MM.1S (cell line): Measurements from ENCODE around the gene KIF5C.

Source experiments
- DNase-seq: peaks from one replicate; pipeline ENCODE4 v3.0.0-alpha.2; 2015
- H2AFZ ChIP-seq: fragments of 300-600 bp; sonication (generic); 2 replicates; pipeline ENCODE4 v1.6.0; 2016; ENCODE audit warnings: antibody characterized with exemption, low read length
- H3F3A ChIP-seq: fragments of 300-600 bp; sonication (generic); 2 replicates; pipeline ENCODE4 v1.6.1; 2016; ENCODE audit warnings: mild to moderate bottlenecking, antibody characterized with exemption, low read length, moderate library complexity, mixed read lengths; ENCODE audit not compliant: insufficient read depth
- H3K27ac ChIP-seq: fragments of 300-600 bp; sonication (generic); 2 replicates; pipeline ENCODE4 v1.5.1; 2016; ENCODE audit warnings: mild to moderate bottlenecking, low read length
- H3K27me3 ChIP-seq: fragments of 300-600 bp; sonication (generic); replicated peaks from 2 replicates; pipeline ENCODE4 v1.6.0; 2016; ENCODE audit warnings: low read length; ENCODE audit not compliant: insufficient read depth
- H3K36me3 ChIP-seq: fragments of 300-600 bp; sonication (generic); replicated peaks from 2 replicates; pipeline ENCODE4 v1.6.1; 2016; ENCODE audit warnings: mild to moderate bottlenecking, low read length, mixed read lengths; ENCODE audit not compliant: insufficient read depth
- H3K4me1 ChIP-seq: fragments of 300-600 bp; sonication (generic); 2 replicates; pipeline ENCODE4 v1.6.1; 2016; ENCODE audit warnings: low read length, mixed read lengths
- H3K4me2 ChIP-seq: fragments of 300-600 bp; sonication (generic); 2 replicates; pipeline ENCODE4 v1.6.0; 2016; ENCODE audit warnings: low read depth, low read length
- H3K4me3 ChIP-seq: fragments of 300-600 bp; sonication (generic); 2 replicates; pipeline ENCODE4 v1.5.1; 2016; ENCODE audit warnings: low read length, mixed read lengths
- H3K79me2 ChIP-seq: fragments of 300-600 bp; sonication (generic); 2 replicates; pipeline ENCODE4 v1.6.1; 2016; ENCODE audit warnings: mixed run types, low read length, mixed read lengths
- H3K9ac ChIP-seq: fragments of 300-600 bp; sonication (generic); 2 replicates; pipeline ENCODE4 v1.6.1; 2016; ENCODE audit warnings: low read length, mixed read lengths
- H3K9me2 ChIP-seq: fragments of 300-600 bp; sonication (generic); replicated peaks from 2 replicates; pipeline ENCODE4 v1.6.1; 2016; ENCODE audit warnings: mild to moderate bottlenecking, low read length, mixed read lengths; ENCODE audit not compliant: insufficient read depth
- H3K9me3 ChIP-seq: fragments of 300-600 bp; sonication (generic); replicated peaks from 2 replicates; pipeline ENCODE4 v1.6.1; 2016; ENCODE audit warnings: mild to moderate bottlenecking, low read length, mixed read lengths; ENCODE audit not compliant: insufficient read depth
- H4K20me1 ChIP-seq: fragments of 300-600 bp; sonication (generic); 2 replicates; pipeline ENCODE4 v1.6.1; 2016; ENCODE audit warnings: mild to moderate bottlenecking, low read length, moderate library complexity, mixed read lengths; ENCODE audit not compliant: insufficient read depth
- EZH2 ChIP-seq: fragments of 300-600 bp; sonication (generic); optimal IDR thresholded peaks from 2 replicates; pipeline ENCODE3; 2017; ENCODE audit warnings: low read depth, mild to moderate bottlenecking, antibody characterized with exemption, low read length, mixed read lengths
- EZH2phosphoT487 ChIP-seq: fragments of 300-600 bp; sonication (generic); IDR thresholded peaks from 2 replicates; pipeline ENCODE4 v1.6.1; 2018; ENCODE audit warnings: antibody characterized with exemption, low read length
- TF ChIP-seq, protein P1 (sequence below): fragments of 300-600 bp; sonication (generic); IDR thresholded peaks from 2 replicates; pipeline ENCODE4 v1.5.1; 2016; ENCODE audit warnings: antibody characterized with exemption, low read length, mixed read lengths

Gene KIF5C

GRCh38 chr2:148829618-148830017 is 45.4 kb upstream of the KIF5C start:
- H3K9me2 ChIP-seq: no peaks in the 10 kb centered on the region
- no peak for DNase-seq
- no peaks in the 10 kb centered on the region for H3K4me1 ChIP-seq
- no peaks in the 10 kb centered on the region for H3K79me2 ChIP-seq
- H3K4me2 ChIP-seq: no peak overlapping the region
- H3K9ac ChIP-seq: no peak overlapping the region
- no peaks in the 10 kb centered on the region for H3F3A ChIP-seq
- H3K9me3 ChIP-seq: no peaks in the 10 kb centered on the region
- no peak overlapping the region for H3K27ac ChIP-seq
- H3K36me3 ChIP-seq: no peaks in the 10 kb centered on the region
- no peak overlapping the region for H2AFZ ChIP-seq
- no peak for TF ChIP-seq EZH2
- TF ChIP-seq, protein P1, sequence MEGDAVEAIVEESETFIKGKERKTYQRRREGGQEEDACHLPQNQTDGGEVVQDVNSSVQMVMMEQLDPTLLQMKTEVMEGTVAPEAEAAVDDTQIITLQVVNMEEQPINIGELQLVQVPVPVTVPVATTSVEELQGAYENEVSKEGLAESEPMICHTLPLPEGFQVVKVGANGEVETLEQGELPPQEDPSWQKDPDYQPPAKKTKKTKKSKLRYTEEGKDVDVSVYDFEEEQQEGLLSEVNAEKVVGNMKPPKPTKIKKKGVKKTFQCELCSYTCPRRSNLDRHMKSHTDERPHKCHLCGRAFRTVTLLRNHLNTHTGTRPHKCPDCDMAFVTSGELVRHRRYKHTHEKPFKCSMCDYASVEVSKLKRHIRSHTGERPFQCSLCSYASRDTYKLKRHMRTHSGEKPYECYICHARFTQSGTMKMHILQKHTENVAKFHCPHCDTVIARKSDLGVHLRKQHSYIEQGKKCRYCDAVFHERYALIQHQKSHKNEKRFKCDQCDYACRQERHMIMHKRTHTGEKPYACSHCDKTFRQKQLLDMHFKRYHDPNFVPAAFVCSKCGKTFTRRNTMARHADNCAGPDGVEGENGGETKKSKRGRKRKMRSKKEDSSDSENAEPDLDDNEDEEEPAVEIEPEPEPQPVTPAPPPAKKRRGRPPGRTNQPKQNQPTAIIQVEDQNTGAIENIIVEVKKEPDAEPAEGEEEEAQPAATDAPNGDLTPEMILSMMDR: no peak
- H3K27me3 ChIP-seq: no peaks in the 10 kb centered on the region
- H4K20me1 ChIP-seq: no peaks in the 10 kb centered on the region
- H3K4me3 ChIP-seq: no peak overlapping the region

- no peaks in the 10 kb centered on the region for H4K20me1 ChIP-seq
- H3K27me3 ChIP-seq: no peaks in the 10 kb centered on the region
- H3K36me3 ChIP-seq: no peaks in the 10 kb centered on the region
- no peaks in the 10 kb centered on the region for H3K79me2 ChIP-seq
- H3K4me2 ChIP-seq: no peak overlapping the region
- no peak overlapping the region for H3K9ac ChIP-seq
- H3K4me1 ChIP-seq: no peaks in the 10 kb centered on the region
- H3F3A ChIP-seq: no peaks in the 10 kb centered on the region
- no peaks in the 10 kb centered on the region for H3K9me2 ChIP-seq
- TF ChIP-seq EZH2phosphoT487 (no peak), EZH2 (no peak)
- TF ChIP-seq, protein P1: no peak
- H2AFZ ChIP-seq: no peak overlapping the region
- no peak overlapping the region for H3K27ac ChIP-seq
- H3K4me3 ChIP-seq: no peak overlapping the region
- DNase-seq: no peak
- H3K9me3 ChIP-seq: no peaks in the 10 kb centered on the region
Measured at GRCh38 chr2:148832637-148833036, 42.4 kb upstream of the KIF5C start.

DNA sequence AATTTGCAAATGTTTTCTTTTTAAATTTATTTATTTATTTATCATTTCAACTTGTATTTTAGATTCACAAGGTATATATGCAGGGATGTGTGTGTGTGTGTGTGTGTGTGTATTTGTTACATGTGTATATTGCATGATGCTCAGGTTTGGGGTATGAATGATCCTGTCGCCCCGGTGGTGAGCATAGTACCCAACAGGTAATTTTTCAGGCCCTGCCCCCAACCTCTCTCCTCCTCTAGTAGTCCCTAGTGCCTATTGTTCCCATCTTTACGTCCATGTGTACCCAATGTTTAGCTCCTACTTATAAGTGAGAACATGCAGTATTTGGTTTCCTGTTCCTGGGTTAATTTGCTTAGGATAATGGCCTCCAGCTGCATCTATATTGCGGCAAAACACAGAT is 33.0 kb upstream of the KIF5C start:
- Histone ChIP-seq H3K27me3 (no peaks in the 10 kb centered on the region), H2AFZ (no peak overlapping the region)
- DNase-seq: no peak

More for the DNA sequence above, 33.0 kb upstream of the KIF5C start:
- Histone ChIP-seq H3K9me2 (no peaks in the 10 kb centered on the region), H3K36me3 (no peaks in the 10 kb centered on the region), H3K9me3 (no peaks in the 10 kb centered on the region), H3K4me1 (no peaks in the 10 kb centered on the region), H3K4me2 (no peak overlapping the region), H3K9ac (no peak overlapping the region), H3F3A (no peaks in the 10 kb centered on the region), H3K27ac (no peak overlapping the region), H3K4me3 (no peak overlapping the region), H4K20me1 (no peaks in the 10 kb centered on the region), H3K79me2 (no peaks in the 10 kb centered on the region)
- TF ChIP-seq EZH2phosphoT487 (no peak), EZH2 (no peak)
- TF ChIP-seq, protein P1: no peak
